IMR-90 (cell line): ENCODE data around the gene ZSWIM9. TPM values are rescaled to one million over a fixed set of nuclear protein-coding genes. Genes with fewer than 3 reads are reported as not detected.

ENCODE experiments used
- ATAC-seq: fragments of 200-7000 bp; cut with Tn5 transposase; 2 replicates; pipeline ENCODE4 v1.9.1; 2020; ENCODE audit warnings: low read depth, mild to moderate bottlenecking, moderate library complexity
- BruUV-seq: library from RNA; stranded (reverse); fragments of 400-500 nt; replicated peaks from 2 replicates; lab custom pipeline; 2021; lab: Mats Ljungman, UMichigan
- CTCF ChIA-PET: fragments of 300-600 bp; formaldehyde crosslinking; extraction: SDS; loops from one replicate; lab custom pipeline; 2021; ENCODE audit warnings: antibody characterized with exemption; lab: Yijun Ruan, JAX
- POLR2A ChIA-PET: fragments of 300-600 bp; sonication (Branson Sonifier 250); formaldehyde crosslinking; loops from one replicate; lab custom pipeline; 2022; ENCODE audit warnings: antibody characterized with exemption; ENCODE audit not compliant: unreplicated experiment; lab: Charles Lee
- DNase-seq: peaks from one replicate; pipeline ENCODE4 v3.0.0; 2013
- H2AFZ ChIP-seq: replicated peaks from 2 replicates; pipeline ENCODE3; 2013; ENCODE audit warnings: low read length, mild to moderate bottlenecking; ENCODE audit not compliant: poor library complexity
- H2AK5ac ChIP-seq: 2 replicates; pipeline ENCODE4 v1.6.1; 2013; ENCODE audit warnings: low read depth, low read length, inconsistent platforms
- H2AK9ac ChIP-seq: replicated peaks from 2 replicates; pipeline ENCODE3; 2013; ENCODE audit warnings: mild to moderate bottlenecking, low read depth, low read length, moderate library complexity; ENCODE audit not compliant: poor library complexity
- H2BK120ac ChIP-seq: 2 replicates; pipeline ENCODE4 v1.6.1; 2013; ENCODE audit warnings: low read depth, low read length, inconsistent platforms
- H2BK15ac ChIP-seq: 3 replicates; pipeline ENCODE4 v1.6.1; 2013; ENCODE audit warnings: low read depth, low read length, inconsistent platforms
- H2BK20ac ChIP-seq: 2 replicates; pipeline ENCODE4 v1.6.1; 2013; ENCODE audit warnings: low read depth, mild to moderate bottlenecking, inconsistent platforms, low read length, moderate library complexity
- H2BK5ac ChIP-seq: 2 replicates; pipeline ENCODE4 v1.6.1; 2013; ENCODE audit warnings: mild to moderate bottlenecking, low read depth, low read length, inconsistent platforms; ENCODE audit not compliant: poor library complexity, severe bottlenecking
- H3K14ac ChIP-seq: replicated peaks from 2 replicates; pipeline ENCODE4 v1.6.1; 2013; ENCODE audit warnings: low read depth, low read length, inconsistent platforms
- H3K18ac ChIP-seq: 2 replicates; pipeline ENCODE4 v1.6.1; 2013; ENCODE audit warnings: low read depth, low read length, control low read depth
- H3K23ac ChIP-seq: 2 replicates; pipeline ENCODE4 v1.6.1; 2013; ENCODE audit warnings: low read depth, low read length, inconsistent platforms
- H3K27ac ChIP-seq: 2 replicates; pipeline ENCODE4 v1.5.1; 2013; ENCODE audit warnings: mild to moderate bottlenecking, control low read depth, low read length; ENCODE audit not compliant: insufficient read depth
- H3K27me3 ChIP-seq: 2 replicates; pipeline ENCODE4 v1.6.1; 2013; ENCODE audit warnings: low read length; ENCODE audit not compliant: control insufficient read depth, insufficient read depth
- H3K36me3 ChIP-seq: 2 replicates; pipeline ENCODE4 v1.6.1; 2013; ENCODE audit warnings: low read length, mixed read lengths; ENCODE audit not compliant: control insufficient read depth, insufficient read depth
- H3K4ac ChIP-seq: 2 replicates; pipeline ENCODE4 v1.6.1; 2013; ENCODE audit warnings: low read depth, low read length, inconsistent platforms
- H3K4me1 ChIP-seq: 2 replicates; pipeline ENCODE4 v1.6.1; 2013; ENCODE audit warnings: low read length, mixed read lengths; ENCODE audit not compliant: control insufficient read depth, insufficient read depth
- H3K4me2 ChIP-seq: 2 replicates; pipeline ENCODE4 v1.6.1; 2013; ENCODE audit warnings: low read depth, mild to moderate bottlenecking, control low read depth, low read length, moderate library complexity
- H3K4me3 ChIP-seq: 2 replicates; pipeline ENCODE4 v1.5.1; 2013; ENCODE audit warnings: low read depth, mild to moderate bottlenecking, control low read depth, low read length, moderate library complexity; ENCODE audit not compliant: insufficient read depth
- H3K56ac ChIP-seq: 2 replicates; pipeline ENCODE4 v1.6.1; 2013; ENCODE audit warnings: low read length, inconsistent platforms; ENCODE audit not compliant: insufficient read depth; ENCODE audit errors: extremely low read depth
- H3K79me1 ChIP-seq, 2 experiments: 2 replicates each; pipeline ENCODE4 v1.6.1; 2013; ENCODE audit warnings: low read length in 2 of 2, inconsistent platforms in 1 of 2, low read depth in 1 of 2
- H3K9ac ChIP-seq: 2 replicates; pipeline ENCODE4 v1.6.1; 2013; ENCODE audit warnings: low read depth, low read length, control low read depth
- H3K9me1 ChIP-seq: 2 replicates; pipeline ENCODE4 v1.6.1; 2013; ENCODE audit warnings: low read length, inconsistent platforms; ENCODE audit not compliant: insufficient read depth
- H3K9me3 ChIP-seq: 2 replicates; pipeline ENCODE4 v1.6.1; 2013; ENCODE audit warnings: low read length; ENCODE audit not compliant: control insufficient read depth, insufficient read depth
- H4K20me1 ChIP-seq: 2 replicates; pipeline ENCODE4 v1.6.1; 2013; ENCODE audit warnings: low read length, inconsistent platforms; ENCODE audit not compliant: insufficient read depth
- H4K5ac ChIP-seq: 2 replicates; pipeline ENCODE4 v1.6.1; 2013; ENCODE audit warnings: mild to moderate bottlenecking, low read depth, low read length, control low read depth
- H4K8ac ChIP-seq, 2 experiments: 2 replicates each; pipeline ENCODE4 v1.6.1; 2013; ENCODE audit warnings: low read depth in 2 of 2, low read length in 2 of 2, control low read depth in 1 of 2, inconsistent platforms in 1 of 2
- H4K91ac ChIP-seq: 2 replicates; pipeline ENCODE4 v1.6.1; 2013; ENCODE audit warnings: low read depth, low read length, inconsistent platforms; ENCODE audit not compliant: insufficient read depth
- CEBPB ChIP-seq: IDR thresholded peaks from 2 replicates; pipeline ENCODE4 v1.6.1; 2012; ENCODE audit warnings: low read depth, low read length, improper control_type of control experiment
- CHD1 ChIP-seq: IDR thresholded peaks from 2 replicates; pipeline ENCODE4 v1.6.1; 2012; ENCODE audit warnings: low read depth, low read length, improper control_type of control experiment
- ELK1 ChIP-seq: fragments of 150-350 bp; IDR thresholded peaks from 2 replicates; pipeline ENCODE4 v1.6.1; 2016; ENCODE audit warnings: low read depth, mild to moderate bottlenecking, low read length, moderate library complexity, borderline replicate concordance
- FOS ChIP-seq: fragments of 150-350 bp; IDR thresholded peaks from 2 replicates; pipeline ENCODE4 v1.6.1; 2016; ENCODE audit warnings: low read depth, low read length
- MAFK ChIP-seq: IDR thresholded peaks from 2 replicates; pipeline ENCODE4 v1.6.1; 2012; ENCODE audit warnings: low read depth, low read length, improper control_type of control experiment
- MAZ ChIP-seq: IDR thresholded peaks from 2 replicates; pipeline ENCODE4 v1.6.1; 2012; ENCODE audit warnings: low read depth, mild to moderate bottlenecking, low read length, improper control_type of control experiment, moderate library complexity, borderline replicate concordance
- MXI1 ChIP-seq: IDR thresholded peaks from 2 replicates; pipeline ENCODE4 v1.6.1; 2012; ENCODE audit warnings: low read depth, mild to moderate bottlenecking, low read length, moderate library complexity, borderline replicate concordance
- RCOR1 ChIP-seq: IDR thresholded peaks from 2 replicates; pipeline ENCODE4 v1.6.1; 2012; ENCODE audit warnings: mild to moderate bottlenecking, low read length, improper control_type of control experiment; ENCODE audit not compliant: insufficient replicate concordance
- SMC3 ChIP-seq: fragments of 150-350 bp; IDR thresholded peaks from 2 replicates; pipeline ENCODE4 v1.6.1; 2016; ENCODE audit warnings: low read depth, mild to moderate bottlenecking, antibody characterized with exemption, low read length, moderate library complexity
- WGBS, 2 experiments: methylation state at CpG; one replicate each; pipeline versions ENCODE4 v1.1.5 to v1.1.7; 2013; ENCODE audit warnings: missing lambda C conversion rate in 2 of 2; ENCODE audit not compliant: insufficient read length in 1 of 2; ENCODE audit errors: extremely low coverage in 2 of 2; 5-methylcytosine and 5-hydroxymethylcytosine counted together
- dilution Hi-C: fragments of 300-500 bp; cut with HindIII; formaldehyde crosslinking; loops from one replicate; pipeline ENCODE4 v1.14.3; 2018; ENCODE audit warnings: low sequenced_read_pairs; ENCODE audit not compliant: unreplicated experiment
- in situ Hi-C: fragments of 300-500 bp; cut with MboI; formaldehyde crosslinking; loops from 3 replicates; pipeline ENCODE4 v1.14.3; 2019; ENCODE audit warnings: low sequenced_read_pairs, inconsistent platforms, mixed read lengths
- intact Hi-C: fragments of 100-400 bp; cut with micrococcal nuclease; formaldehyde crosslinking; loops from 2 replicates; pipeline ENCODE4 v1.10.0; 2022
- polyA plus RNA-seq, 3 experiments: library from polyadenylated mRNA; depleted of rRNA; stranded (reverse); fragments of >200 nt; gene quantifications; 2 replicates each; pipeline ENCODE4 v1.2.3, GENCODE V29; 2012; ENCODE audit warnings: low replicate concordance in 1 of 3
- total RNA-seq: library from RNA; depleted of rRNA; stranded (reverse); fragments of >200 nt; gene quantifications from 2 replicates; pipeline ENCODE4 v1.2.3, GENCODE V29; 2012
- TF ChIP-seq, protein P1 (sequence below): fragments of 150-350 bp; IDR thresholded peaks from 2 replicates; pipeline ENCODE4 v1.6.1; 2017; ENCODE audit warnings: mild to moderate bottlenecking, antibody characterized with exemption, low read length, low read depth
- TF ChIP-seq, protein P2 (sequence below): conservative IDR thresholded peaks from 2 replicates; pipeline ENCODE4 v1.5.1; 2012; ENCODE audit warnings: mild to moderate bottlenecking, low read depth, low read length, improper control_type of control experiment

ZSWIM9 gene
- total and polyA plus RNA-seq, 2 of the 4 experiments (the other 2 are of a cell fraction): 0.54 to 2.2 TPM

GRCh38 chr19:48206397-48207093 is 36.1 kb downstream of the ZSWIM9 start:
- no peak for ATAC-seq
- H3K9me1 ChIP-seq: 0 out of 2 replicates have a peak, but pooled peaks cover 3% of the 10 kb centered on the region
- ChIA-PET POLR2A (no interaction called here), CTCF (no interaction called here)
- H3K18ac ChIP-seq: no peak overlapping the region
- in situ Hi-C loops: no loop called here
- H4K91ac ChIP-seq: no peak overlapping the region
- dilution Hi-C loops: no loop called here
- H4K8ac ChIP-seq: no peak overlapping the region
- H3K27me3 ChIP-seq: no peaks in the 10 kb centered on the region
- H2AK9ac ChIP-seq: no peak overlapping the region
- H2BK20ac ChIP-seq: no peak overlapping the region
- H3K36me3 ChIP-seq: no peaks in the 10 kb centered on the region
- no peak overlapping the region for H2BK120ac ChIP-seq
- H3K79me1 ChIP-seq: peaks cover 10 to 37% of the 10 kb centered on the region in 2 experiments
- WGBS, 2 experiments: 100% methylated on average over 1 of the region's 9 CpGs; no CpG with 5 or more reads in 1 of the 2 experiments
- H3K4me1 ChIP-seq: peaks cover 2% of the 10 kb centered on the region; the same call in 1 of the 2 replicates
- no peak overlapping the region for H3K4me2 ChIP-seq
- no peak overlapping the region for H4K5ac ChIP-seq
- H3K9me3 ChIP-seq: no peaks in the 10 kb centered on the region
- no peak for DNase-seq
- H3K27ac ChIP-seq: no peak overlapping the region
- no peak overlapping the region for H3K56ac ChIP-seq
- no peak overlapping the region for H2BK15ac ChIP-seq
- no peak overlapping the region for H2BK5ac ChIP-seq
- no peak overlapping the region for H3K4me3 ChIP-seq
- TF ChIP-seq MAZ (no peak), CHD1 (no peak), SMC3 (no peak), MAFK (no peak), MXI1 (no peak), CEBPB (no peak), RCOR1 (no peak), FOS (no peak), ELK1 (no peak)
- TF ChIP-seq, protein P1, sequence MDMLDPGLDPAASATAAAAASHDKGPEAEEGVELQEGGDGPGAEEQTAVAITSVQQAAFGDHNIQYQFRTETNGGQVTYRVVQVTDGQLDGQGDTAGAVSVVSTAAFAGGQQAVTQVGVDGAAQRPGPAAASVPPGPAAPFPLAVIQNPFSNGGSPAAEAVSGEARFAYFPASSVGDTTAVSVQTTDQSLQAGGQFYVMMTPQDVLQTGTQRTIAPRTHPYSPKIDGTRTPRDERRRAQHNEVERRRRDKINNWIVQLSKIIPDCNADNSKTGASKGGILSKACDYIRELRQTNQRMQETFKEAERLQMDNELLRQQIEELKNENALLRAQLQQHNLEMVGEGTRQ: no peak
- TF ChIP-seq, protein P2, sequence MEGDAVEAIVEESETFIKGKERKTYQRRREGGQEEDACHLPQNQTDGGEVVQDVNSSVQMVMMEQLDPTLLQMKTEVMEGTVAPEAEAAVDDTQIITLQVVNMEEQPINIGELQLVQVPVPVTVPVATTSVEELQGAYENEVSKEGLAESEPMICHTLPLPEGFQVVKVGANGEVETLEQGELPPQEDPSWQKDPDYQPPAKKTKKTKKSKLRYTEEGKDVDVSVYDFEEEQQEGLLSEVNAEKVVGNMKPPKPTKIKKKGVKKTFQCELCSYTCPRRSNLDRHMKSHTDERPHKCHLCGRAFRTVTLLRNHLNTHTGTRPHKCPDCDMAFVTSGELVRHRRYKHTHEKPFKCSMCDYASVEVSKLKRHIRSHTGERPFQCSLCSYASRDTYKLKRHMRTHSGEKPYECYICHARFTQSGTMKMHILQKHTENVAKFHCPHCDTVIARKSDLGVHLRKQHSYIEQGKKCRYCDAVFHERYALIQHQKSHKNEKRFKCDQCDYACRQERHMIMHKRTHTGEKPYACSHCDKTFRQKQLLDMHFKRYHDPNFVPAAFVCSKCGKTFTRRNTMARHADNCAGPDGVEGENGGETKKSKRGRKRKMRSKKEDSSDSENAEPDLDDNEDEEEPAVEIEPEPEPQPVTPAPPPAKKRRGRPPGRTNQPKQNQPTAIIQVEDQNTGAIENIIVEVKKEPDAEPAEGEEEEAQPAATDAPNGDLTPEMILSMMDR: no peak
- H3K23ac ChIP-seq: no peak overlapping the region
- H3K9ac ChIP-seq: no peak overlapping the region
- H3K4ac ChIP-seq: no peak overlapping the region
- no peak overlapping the region for H2AK5ac ChIP-seq
- H4K20me1 ChIP-seq: no peaks in the 10 kb centered on the region
- BruUV-seq: no TSS peak
- no peak overlapping the region for H3K14ac ChIP-seq
- no peak overlapping the region for H2AFZ ChIP-seq
- intact Hi-C loops: no loop called here
